AG08395 (cell line): Measurements from ENCODE around the gene DHX16.

Experiments
- DNase-seq: peaks from one replicate; pipeline ENCODE4 v3.0.0; 2012; ENCODE audit warnings: mixed read lengths, low spot score

The DHX16 gene

DNA sequence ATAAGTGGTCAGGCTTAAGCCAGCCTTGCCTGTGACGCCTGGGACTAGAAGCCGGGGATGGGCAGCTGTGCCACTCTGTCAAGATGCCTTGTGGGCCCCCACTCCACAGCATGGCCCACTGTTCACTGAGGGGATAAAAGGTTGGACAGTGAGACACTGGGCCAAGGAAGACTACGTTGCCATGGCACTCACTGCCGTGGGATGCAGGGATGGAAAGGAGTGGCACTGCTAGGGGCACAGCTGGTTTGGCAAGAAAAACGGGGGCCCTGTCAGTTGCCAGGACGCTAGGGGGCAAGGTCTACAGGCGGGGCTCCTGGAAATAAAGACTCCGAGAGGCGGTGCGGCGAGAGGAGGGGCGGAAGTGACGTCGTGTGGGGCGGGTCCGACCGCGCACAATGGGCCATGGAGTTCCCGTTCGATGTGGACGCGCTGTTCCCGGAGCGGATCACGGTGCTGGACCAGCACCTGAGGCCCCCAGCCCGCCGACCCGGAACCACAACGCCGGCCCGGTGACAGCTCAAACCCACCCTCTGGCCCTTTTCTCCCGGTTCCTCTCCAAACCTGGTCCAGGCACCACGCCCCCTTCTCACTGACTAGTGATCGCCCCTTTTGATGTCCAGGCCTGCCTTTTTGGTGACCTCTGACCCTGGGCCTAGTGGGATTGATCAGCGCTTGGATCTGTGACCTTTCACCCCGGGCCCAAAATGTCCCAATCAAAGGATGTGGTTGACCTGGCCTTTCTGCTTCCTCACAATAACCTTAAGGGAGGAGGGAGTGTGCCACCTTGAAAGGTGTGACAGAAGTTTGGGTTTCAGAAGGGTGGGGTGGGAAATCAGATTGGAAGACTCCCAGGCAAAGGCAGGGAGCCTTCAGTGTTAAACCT lies 46.1 kb downstream of the DHX16 start, which contains the start of gene ATAT1:
TSS of gene ATAT1 (plus strand) at position 391 of the 883 bp plus-strand sequence.
- DNase-seq, result peak; percentile 93

DNA sequence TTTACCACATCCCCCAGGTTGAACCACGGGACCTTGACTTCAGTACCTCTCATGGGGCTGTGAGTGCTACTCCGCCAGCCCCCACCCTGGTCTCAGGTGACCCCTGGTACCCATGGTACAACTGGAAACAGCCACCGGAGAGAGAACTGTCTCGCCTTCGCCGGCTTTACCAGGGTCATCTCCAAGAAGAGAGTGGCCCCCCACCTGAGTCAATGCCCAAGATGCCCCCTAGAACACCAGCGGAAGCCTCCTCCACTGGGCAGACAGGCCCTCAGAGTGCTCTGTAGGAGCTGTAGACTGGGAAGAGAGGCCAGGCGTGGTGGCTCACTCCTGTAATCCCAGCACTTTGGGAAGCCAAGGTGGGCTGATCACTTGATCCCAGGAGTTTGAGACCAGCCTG lies 47.3 kb downstream of the DHX16 start:
- no peak for DNase-seq

DNA sequence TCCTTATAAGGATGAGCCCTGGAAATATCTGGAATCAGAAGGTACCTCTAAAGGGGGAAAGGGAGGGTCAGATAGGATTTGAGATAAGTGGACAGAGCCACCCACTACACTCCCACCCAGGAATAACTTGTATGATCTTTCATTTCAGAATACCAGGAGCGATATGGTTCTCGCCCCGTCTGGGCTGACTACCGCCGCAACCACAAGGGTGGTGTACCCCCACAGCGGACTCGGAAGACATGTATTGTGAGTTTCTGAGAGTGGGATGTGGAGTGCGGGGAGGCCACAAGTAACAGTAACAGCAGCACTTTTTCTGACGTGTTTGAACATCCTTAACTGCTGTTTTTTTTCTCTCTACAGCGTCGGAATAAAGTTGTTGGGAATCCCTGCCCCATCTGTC lies 53.2 kb downstream of the DHX16 start:
- DNase-seq, result no peak

DNA sequence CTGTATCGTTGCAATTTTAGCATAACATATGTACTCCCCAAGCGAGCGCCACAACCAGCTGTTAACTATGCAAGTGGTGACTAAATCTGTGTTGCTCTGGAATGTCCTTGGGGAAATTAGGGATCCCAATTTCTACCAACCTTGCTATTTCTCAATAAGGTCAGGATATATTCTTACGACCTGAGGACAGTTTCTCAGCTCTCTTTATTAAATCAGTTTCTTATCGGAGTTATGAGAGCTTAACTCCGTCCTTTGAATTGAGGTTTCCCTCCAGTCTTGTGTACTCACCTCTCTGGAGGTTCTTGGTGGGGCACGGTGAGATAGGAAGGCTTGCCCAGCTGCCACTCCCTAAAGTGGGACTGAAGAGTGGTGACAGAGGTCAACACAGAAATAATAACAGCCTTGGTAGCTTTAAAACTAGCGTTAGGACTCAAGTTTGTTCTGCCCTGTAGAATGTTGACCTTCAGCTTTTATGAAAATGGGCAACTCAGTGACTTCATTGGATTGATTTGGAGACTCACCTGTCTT lies 54.5 kb downstream of the DHX16 start:
- no peak for DNase-seq

DNA sequence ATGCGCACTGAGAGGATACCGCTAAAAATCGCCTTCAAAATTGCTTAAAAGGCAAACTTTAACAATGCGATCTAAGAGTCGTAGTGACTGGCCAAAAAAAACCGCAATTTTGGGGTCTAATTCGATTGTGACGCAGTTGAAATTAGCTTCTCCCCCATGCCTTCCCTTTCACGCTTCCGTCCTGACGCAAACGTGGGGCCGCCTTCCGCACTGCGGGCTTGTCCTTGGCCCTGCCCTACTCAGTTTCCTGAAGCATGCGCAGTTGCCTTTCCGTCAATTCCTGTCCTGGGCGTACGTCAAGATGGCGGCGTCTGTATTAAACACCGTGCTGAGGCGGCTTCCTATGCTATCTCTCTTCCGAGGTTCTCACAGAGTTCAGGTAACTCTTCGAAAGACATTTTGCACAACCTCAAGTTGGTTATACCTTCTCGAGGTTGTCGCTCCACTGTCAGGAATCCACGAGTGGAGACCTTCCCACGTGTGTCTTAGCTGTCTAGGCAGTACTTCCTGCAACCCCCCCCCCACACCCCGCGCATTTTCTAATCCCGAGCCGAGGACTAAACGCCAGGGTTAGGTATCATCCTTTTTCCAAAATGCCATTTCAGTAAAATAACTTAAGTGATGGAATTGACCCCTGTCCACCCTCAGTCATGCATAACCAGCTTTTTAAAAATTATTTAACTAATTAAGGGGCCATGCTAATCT lies 55.1 kb downstream of the DHX16 start, which contains the start of gene MRPS18B:
TSS of gene MRPS18B (plus strand) at position 276 of the 705 bp plus-strand sequence. CDS start at position 302, 26 bp downstream.
- peak; percentile 96 for DNase-seq

DNA sequence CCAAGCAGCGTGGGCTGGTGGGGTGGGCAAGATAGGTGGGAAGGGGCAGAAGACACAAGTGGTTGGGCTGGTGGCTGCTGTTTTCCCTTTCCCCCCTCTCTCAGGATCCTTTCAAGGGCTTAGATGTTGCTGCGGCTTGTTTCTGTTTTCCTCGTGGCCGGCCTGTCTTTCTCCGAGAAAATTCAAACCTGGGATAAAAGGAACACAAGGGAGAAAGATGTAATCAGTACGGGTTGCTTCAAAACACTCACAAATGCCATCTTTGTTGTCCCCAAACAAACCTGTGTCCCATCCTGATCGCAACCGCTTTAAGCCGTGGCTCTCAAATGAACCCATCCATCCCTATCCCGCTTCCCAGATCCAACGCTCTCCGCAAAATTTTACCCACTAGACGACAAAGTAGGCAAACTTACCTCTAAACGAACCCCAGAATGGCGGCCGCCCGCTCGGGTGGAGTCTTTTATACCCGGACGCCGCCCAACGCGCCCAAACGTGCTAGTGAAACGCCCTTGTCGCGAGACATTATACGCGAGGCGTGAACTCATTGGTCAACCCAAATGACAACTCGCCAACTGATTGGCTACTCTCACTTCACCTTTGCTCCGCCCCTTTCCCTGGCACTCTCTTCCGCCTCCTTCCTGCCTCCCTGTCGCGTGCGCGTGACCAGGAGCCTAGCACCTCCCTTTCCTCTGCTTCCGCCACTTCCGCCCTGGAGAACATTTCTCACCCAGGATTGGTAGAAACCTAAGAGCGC lies 55.8 kb downstream of the DHX16 start, which contains the start of gene PPP1R10:
TSS of gene PPP1R10 (minus strand) at position 433 of the 754 bp plus-strand sequence. CDS start 7,299 bp downstream, outside the sequence.
- peak; percentile 97 for DNase-seq

DNA sequence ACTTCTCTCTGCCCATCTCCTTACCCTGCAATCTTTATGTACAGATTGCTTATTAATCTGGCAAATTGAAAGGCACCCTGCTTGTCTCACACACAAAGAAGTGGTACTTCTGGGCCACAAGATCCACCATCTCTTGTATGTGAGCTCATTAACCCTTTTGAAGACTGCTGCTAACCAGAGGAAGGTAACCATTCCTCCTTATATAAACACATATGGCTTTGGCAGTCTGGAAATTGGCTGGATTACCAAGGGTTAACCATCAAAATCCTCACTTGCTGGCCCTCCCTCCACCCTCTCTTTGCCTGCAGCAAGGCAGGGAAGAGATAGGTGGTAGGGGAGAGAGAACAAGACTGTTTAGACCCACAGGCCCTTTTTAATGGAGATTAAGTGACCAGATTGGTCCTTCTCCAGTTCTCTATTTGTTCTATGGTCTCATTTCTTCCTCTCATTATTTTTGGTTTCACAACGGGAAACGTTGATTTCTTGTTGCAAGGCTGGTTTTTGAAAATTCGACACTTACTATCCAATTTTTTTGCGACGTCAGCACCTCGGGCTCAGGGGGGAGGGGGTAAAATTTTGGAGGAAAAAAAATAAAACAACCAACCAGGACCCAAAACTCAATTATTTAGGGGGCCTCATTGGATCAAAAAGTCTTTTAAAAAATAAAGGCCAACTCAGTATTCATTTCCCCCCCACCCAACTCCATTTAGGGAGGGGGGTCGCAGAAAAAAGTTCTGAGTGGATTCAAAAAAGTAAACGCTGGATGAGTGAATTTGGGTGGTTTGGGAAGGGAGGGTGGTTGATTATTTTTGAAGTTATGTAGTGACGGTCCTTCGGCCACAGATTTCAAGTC lies 56.6 kb downstream of the DHX16 start:
- no peak for DNase-seq

DNA sequence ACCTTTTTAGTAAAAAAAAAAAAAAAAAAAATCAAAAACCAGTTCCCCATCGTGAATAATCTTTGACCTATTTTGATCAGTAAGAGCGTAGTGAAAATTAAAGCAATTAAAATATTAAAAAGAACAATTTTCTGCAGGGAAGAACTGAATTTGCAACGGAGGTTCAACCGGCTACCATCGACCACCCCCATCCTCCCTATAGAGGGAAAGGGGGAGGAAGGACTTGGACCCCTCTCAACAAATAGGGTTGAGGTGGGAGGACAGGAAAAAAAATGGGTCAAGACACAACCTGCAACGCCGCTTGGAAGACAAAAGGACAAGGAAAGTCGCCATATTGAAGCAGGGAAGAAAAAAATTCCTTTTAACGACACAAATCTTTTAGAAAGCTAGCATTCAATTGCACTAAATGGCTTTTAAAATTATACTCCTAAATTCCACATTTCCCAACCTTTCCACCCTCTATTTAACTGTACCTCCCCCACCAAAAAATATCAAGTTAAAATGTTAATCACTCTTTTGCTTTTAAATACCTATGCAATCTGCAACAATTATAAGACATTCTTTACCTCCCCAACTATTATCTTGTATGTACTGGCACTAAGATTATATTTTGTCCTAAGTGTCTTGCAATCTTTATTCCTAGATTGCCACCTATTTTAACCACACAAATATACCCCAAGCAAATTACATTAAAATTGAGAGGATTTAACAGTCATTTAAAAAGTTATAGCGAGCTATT lies 57.4 kb downstream of the DHX16 start:
- DNase-seq, result peak; percentile 51

DNA sequence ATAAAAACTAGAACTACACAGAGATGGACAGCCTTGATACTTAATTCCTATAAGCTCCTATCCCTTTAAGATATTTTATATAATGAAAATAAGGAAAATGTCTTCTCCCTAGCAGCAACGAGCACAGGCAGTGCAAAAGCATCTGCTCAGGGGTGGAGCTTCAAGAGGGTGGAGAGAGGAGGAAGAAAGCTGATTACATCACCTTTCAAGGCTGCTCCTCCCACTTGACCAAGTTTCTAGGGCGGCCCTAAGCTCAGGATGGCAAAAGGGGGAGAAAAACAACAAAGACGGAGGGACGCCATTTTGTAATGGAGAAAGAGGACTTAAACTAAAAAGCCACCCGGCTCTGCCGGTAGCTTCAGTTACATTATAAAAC lies 58.0 kb downstream of the DHX16 start:
- DNase-seq, result peak; percentile 93

DNA sequence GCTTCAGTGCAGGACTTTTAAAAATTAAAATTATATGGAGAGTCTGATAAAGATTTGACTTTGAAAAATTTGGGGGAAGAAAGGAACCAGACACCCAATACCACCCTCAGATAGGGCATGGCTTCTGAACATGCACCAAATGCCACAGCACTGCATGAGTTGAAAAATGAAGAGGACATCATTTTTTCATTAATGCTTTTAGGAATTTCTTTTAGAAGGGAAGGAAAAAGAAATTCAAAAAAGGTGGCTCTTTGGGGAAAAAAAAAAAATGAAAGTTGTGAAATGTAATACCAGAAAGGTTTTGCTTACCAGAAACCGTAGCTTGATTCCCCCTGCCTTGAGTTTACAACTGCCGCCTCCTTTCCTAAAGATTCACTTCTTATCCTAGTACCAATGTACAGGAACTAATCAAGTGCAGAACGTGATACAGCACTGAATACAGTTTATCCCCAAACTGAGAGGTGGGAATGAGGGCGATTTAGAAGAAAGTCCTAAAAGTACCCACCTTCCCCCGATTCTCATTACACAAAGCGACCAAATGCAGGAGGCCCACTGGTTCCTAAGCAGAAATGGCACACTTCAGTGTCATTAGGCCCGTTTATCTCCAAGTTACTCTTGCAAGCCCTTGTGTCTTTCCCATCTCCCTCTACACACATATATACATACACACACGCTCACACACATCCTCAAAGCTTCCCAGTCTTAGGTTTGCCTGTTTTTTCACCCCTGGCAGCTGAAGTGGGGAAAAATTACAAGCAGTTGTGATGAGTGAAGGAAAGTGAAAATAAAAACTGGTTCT lies 58.6 kb downstream of the DHX16 start:
- DNase-seq, result no peak

DNA sequence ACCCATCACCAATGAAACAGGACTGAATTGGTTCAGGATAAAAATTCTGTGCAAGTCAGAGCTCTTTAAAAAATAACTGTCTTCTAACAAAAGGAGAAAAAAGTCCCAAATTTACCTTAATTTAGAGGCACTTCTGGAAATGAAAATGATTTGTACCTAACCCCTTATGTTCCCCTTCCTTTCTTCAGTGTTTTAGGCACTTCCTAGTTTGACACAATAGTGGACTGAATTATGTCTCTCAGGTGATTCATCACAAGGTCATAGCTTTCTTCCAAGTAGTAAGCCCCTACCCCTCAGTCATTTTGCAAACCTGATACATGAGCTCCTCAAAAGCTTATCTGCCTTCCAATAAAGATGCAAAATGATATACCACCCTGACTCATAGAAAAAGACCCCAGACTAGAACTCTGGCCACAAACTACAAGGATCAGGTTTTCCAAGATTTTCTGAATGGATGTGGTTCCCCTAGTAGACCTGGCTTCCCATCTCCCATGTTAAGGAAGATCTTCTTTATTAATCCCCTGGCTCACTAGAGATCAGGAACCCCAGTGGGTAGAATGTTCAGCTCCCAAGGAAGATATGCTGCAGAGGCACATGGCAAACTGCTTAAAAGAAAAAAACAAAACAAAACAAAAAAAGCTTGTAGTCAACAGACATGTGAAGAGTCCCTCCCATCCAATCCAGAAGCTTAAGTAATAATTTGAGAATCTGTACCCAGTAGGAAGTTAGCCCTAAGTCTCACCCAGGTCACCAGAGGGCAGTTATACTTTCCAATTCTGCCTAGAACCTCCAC lies 59.4 kb downstream of the DHX16 start:
- DNase-seq, result no peak

DNA sequence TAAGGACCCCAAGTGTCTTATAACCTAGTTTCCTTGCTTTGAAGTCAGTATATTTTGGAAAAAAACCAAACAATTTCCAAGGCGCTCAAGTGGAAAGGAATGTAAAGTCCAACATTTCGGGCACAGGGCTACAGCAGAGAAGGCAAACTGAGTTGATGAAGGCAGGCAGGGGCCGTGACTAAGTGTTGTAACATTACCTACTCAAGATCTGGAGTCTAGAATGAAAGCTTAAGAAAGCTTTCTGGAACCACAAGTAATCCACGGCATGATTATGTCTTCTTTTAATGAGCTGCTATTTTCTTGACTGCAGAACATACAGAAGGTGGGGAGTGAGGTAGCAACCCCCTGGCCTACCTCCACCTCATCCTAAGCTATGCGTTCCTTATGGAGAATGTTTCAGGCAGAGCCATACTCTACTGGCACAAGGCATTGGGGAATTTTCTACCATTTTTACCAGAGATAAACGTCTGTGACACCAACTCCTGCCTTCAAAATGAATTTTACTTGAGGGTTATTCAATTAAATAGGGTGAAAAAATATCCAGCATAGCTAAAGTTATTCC lies 60.0 kb downstream of the DHX16 start:
- no peak for DNase-seq

DNA sequence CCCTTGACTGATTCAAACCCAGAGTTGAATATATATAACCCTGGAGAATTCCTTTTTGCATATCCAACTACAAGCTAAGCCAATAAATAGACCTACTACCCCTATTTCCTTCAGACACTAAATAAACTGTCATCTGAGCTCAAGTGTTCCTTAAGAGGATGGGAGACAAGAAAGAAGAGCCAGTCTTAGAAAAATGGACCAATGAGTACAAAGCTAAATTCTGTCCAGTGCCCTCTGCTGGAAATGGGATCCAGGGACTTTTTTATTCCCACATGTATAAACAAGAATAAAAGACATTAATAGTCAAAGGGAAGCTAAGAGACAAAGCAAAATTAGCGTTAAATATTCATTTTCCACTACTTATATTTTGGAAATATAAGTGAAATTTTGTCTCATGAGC lies 60.6 kb downstream of the DHX16 start:
- peak; percentile 46 for DNase-seq

DNA sequence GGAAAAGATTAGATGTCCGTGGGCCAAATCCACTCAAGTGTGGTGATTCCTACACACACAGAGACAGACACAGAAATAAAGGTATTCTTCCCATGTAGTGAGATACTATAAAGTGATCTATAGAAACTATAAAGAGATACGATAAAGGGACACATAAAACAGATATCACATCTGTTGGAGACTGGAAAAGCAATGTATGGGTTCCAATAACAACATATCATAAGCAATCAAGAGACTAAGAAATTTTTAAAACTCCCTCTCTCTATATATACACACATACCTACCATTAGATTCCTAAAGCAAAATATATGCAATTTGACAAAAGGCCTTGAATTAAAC lies 61.0 kb downstream of the DHX16 start:
- no peak for DNase-seq

DNA sequence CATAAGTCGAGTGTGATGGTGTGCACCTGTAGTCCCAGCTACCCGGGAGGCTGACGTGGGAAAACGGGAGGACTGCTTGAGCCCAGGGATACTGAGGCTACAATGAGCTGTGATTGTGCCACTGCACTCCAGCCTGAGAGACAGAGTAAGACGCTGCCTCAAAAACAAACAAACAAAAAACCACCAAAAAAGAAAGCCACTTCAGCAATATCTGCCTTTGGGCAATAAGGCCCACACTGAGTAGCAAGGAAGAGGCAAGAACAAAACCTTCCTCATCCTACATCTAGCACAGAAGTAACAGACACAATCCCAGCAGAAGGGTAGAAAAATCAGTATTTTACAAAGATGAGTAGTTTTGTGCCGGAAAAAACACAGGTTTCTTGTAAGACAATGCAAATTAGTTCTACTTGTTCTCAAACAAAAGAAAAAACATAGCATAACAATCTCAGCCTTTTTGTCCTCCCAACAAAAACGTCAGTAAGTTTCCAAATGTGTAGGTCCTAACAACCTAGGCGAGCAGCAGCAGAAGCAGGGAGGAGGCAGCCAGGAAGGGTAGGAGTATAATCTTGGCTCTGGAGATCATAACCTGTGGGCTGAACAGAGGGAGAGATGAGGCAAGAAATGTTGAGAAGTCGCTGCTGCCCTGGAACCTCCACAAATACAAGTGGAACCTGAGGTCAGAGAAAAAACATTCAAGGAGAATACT lies 61.5 kb downstream of the DHX16 start:
- DNase-seq, result no peak

DNA sequence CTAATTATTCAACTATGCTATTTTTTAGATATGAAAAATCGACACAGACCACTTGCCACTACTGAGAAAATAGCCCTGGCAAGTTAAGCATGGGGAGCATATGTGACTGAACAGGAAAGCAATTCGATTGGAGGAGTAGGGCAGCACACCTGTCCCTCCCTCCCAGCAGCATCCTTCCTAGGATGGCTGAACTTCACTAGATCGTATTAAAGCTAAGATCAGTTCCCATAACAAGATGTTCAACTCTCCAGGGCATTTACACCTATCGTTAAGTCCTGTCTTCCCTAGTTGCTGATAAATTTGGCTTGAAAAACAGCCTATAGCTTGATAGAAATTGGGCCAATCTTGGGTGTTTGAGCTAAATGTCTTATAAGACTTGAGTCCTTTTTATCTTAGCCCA lies 62.7 kb downstream of the DHX16 start:
- no peak for DNase-seq

DNA sequence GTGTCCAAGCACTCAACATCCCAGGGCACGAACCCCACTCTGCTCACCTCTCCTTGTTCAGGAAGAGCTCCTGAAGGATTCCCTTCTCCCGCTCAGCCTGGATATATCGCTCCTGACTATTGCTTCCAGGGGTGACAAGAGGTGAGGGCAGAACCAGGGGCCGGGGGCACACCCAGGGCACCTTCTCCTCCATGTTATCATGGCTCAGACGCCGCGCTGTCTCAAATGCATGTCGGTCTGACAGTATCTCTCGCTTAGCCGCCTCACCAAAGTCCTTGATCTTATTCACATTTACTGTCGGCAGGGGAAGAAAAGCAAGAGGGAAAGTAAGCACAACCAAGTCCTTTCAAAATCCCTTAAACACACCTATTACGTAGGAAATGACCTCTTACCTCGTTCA lies 68.8 kb downstream of the DHX16 start:
- no peak for DNase-seq
